KMS-11 (cell line): ENCODE data around the gene BID.
A peak's percentile ranks its signal among the peaks of the same experiment; 100 is the strongest.

Experiments
- H2AFZ ChIP-seq: fragments of 200-600 bp; sonication (generic); 2 replicates; pipeline ENCODE4 v1.6.1; 2016; ENCODE audit warnings: antibody characterized with exemption, mixed run types, low read depth
- H3K27ac ChIP-seq: fragments of 200-600 bp; sonication (generic); 2 replicates; pipeline ENCODE4 v1.6.1; 2016; ENCODE audit warnings: mild to moderate bottlenecking, mixed run types
- H3K27me3 ChIP-seq: fragments of 200-600 bp; sonication (generic); 2 replicates; pipeline ENCODE4 v1.6.1; 2017; ENCODE audit warnings: mild to moderate bottlenecking, low read depth, mixed run types, moderate library complexity; ENCODE audit not compliant: insufficient read depth
- H3K36me3 ChIP-seq: fragments of 200-600 bp; sonication (generic); 2 replicates; pipeline ENCODE4 v1.6.1; 2017; ENCODE audit warnings: mild to moderate bottlenecking, mixed run types; ENCODE audit not compliant: insufficient read depth
- H3K4me1 ChIP-seq: fragments of 200-600 bp; sonication (generic); 2 replicates; pipeline ENCODE4 v1.6.1; 2016; ENCODE audit warnings: mild to moderate bottlenecking, low read depth, mixed run types; ENCODE audit not compliant: poor library complexity, severe bottlenecking
- H3K4me2 ChIP-seq: fragments of 200-600 bp; sonication (generic); 2 replicates; pipeline ENCODE4 v1.7.0; 2016; ENCODE audit warnings: mild to moderate bottlenecking, mixed run types
- H3K4me3 ChIP-seq: fragments of 200-600 bp; sonication (generic); IDR thresholded peaks from 2 replicates; pipeline ENCODE4 v1.6.1; 2017; ENCODE audit warnings: low read depth, low read length, mixed read lengths; ENCODE audit not compliant: insufficient read depth
- H3K79me2 ChIP-seq: fragments of 200-600 bp; sonication (generic); 2 replicates; pipeline ENCODE4 v1.6.1; 2016; ENCODE audit warnings: low read depth, mixed run types; ENCODE audit not compliant: insufficient read depth
- H3K9ac ChIP-seq: fragments of 200-600 bp; sonication (generic); 2 replicates; pipeline ENCODE4 v1.6.1; 2016; ENCODE audit warnings: mild to moderate bottlenecking, mixed run types
- H4K20me1 ChIP-seq: fragments of 200-600 bp; sonication (generic); 2 replicates; pipeline ENCODE4 v1.6.1; 2016; ENCODE audit warnings: mild to moderate bottlenecking, mixed run types; ENCODE audit not compliant: insufficient read depth
- TF ChIP-seq, protein P1 (sequence below): fragments of 200-600 bp; sonication (generic); conservative IDR thresholded peaks from 2 replicates; pipeline ENCODE4 v1.6.1; 2017; ENCODE audit warnings: low read depth, mild to moderate bottlenecking, antibody characterized with exemption, low read length, moderate library complexity, mixed read lengths

BID gene

DNA sequence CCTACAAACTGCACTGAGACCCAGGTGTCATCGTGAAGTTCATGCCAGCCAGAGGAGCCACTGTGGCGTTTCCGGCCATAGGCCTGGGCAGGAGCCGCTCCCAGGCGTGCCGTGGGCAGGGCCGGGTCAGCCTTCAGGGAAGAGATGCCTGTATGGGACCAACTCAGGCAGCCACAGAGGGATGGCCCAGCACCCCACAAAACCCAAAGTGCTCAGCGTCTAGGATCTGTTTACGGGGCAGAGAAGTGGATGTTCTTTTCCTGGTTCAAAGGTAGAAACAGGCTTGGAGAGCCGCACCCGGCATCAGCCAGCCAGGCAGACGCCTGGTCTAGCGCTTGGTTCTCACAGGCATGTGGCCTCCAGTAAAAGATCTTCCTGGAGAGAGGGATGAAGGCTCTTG, 8.4 kb upstream of the BID start:
- Histone ChIP-seq H3K79me2 (peaks cover 15% of the 10 kb centered on the region), H3K4me1 (peaks cover 58% of the 10 kb centered on the region)
- TF ChIP-seq, protein P1, sequence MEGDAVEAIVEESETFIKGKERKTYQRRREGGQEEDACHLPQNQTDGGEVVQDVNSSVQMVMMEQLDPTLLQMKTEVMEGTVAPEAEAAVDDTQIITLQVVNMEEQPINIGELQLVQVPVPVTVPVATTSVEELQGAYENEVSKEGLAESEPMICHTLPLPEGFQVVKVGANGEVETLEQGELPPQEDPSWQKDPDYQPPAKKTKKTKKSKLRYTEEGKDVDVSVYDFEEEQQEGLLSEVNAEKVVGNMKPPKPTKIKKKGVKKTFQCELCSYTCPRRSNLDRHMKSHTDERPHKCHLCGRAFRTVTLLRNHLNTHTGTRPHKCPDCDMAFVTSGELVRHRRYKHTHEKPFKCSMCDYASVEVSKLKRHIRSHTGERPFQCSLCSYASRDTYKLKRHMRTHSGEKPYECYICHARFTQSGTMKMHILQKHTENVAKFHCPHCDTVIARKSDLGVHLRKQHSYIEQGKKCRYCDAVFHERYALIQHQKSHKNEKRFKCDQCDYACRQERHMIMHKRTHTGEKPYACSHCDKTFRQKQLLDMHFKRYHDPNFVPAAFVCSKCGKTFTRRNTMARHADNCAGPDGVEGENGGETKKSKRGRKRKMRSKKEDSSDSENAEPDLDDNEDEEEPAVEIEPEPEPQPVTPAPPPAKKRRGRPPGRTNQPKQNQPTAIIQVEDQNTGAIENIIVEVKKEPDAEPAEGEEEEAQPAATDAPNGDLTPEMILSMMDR, result no peak

GRCh38 chr22:17782158-17782557, 7.9 kb upstream of the BID start:
- Histone ChIP-seq H2AFZ (no peak overlapping the region), H3K79me2 (peaks cover 16% of the 10 kb centered on the region), H3K27me3 (no peaks in the 10 kb centered on the region), H3K27ac (peak overlapping the region; percentile 90), H3K9ac (peak overlapping the region; percentile 61; the same call in 1 of the 2 replicates), H3K4me2 (peak overlapping the region; percentile 69), H3K36me3 (no peaks in the 10 kb centered on the region), H4K20me1 (no peaks in the 10 kb centered on the region), H3K4me3 (no peak overlapping the region), H3K4me1 (peaks cover 58% of the 10 kb centered on the region)
- TF ChIP-seq, protein P1, result no peak

More for the DNA sequence above, 8.4 kb upstream of the BID start:
- Histone ChIP-seq H3K36me3 (no peaks in the 10 kb centered on the region), H2AFZ (no peak overlapping the region), H3K4me2 (no peak overlapping the region), H3K4me3 (no peak overlapping the region), H3K27ac (peak overlapping the region; percentile 90; the same call in 1 of the 2 replicates), H4K20me1 (no peaks in the 10 kb centered on the region), H3K9ac (no peak overlapping the region), H3K27me3 (no peaks in the 10 kb centered on the region)

DNA sequence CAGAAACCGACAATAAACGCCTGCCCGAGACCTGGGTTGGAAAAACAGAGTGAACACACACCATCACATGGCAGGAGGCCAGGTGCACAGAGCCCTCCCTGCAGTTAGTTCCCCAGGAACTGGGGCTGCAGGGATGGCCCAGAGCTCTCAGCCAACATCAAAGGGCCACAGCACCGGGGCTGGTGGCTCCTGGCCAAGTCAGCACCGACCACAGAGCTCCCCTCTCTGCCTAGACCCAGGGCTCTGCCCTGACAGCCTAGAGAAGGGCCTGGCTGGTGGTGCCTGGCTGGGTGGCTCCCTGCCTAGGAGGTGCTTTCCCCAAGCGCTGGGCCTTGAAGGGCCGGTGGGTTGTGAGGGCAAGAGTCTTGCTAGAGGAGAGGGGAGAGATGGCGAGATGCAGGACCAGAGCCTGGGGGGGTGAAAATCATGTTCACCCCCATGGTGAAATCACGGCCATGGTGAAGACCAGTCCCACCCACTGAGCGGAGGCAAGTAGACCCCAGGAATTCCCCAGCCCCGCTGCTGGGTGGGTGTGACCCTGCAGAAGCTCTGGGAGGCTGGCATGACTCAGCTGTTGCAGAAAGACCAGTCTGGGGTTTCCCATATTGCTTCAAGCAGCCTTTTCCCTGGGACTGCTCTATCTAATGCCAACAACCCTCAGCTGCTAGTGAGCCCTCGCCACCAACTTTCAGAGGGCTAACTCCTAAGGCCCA, 7.2 kb upstream of the BID start:
- H3K27ac ChIP-seq, result peak overlapping the region; percentile 90
- peak overlapping the region; percentile 34; the same call in 1 of the 2 replicates for H2AFZ ChIP-seq
- peaks cover 57% of the 10 kb centered on the region for H3K4me1 ChIP-seq
- H3K36me3 ChIP-seq, result no peaks in the 10 kb centered on the region
- peaks cover 18% of the 10 kb centered on the region for H3K79me2 ChIP-seq
- peak overlapping the region; percentile 61 for H3K9ac ChIP-seq
- peak overlapping the region; percentile 69 for H3K4me2 ChIP-seq
- H4K20me1 ChIP-seq, result no peaks in the 10 kb centered on the region
- no peaks in the 10 kb centered on the region for H3K27me3 ChIP-seq
- TF ChIP-seq, protein P1, result no peak
- H3K4me3 ChIP-seq, result no peak overlapping the region

- Histone ChIP-seq H4K20me1 (no peaks in the 10 kb centered on the region), H3K9ac (peak overlapping the region; percentile 61; the same call in 1 of the 2 replicates), H3K4me1 (peaks cover 59% of the 10 kb centered on the region), H3K79me2 (peaks cover 23% of the 10 kb centered on the region), H3K4me2 (peak overlapping the region; percentile 69; the same call in 1 of the 2 replicates), H3K27ac (peak overlapping the region; percentile 90), H3K27me3 (no peaks in the 10 kb centered on the region), H2AFZ (peak overlapping the region; percentile 34; the same call in 1 of the 2 replicates), H3K36me3 (no peaks in the 10 kb centered on the region), H3K4me3 (no peak overlapping the region)
- TF ChIP-seq, protein P1, result no peak
Measured at GRCh38 chr22:17780741-17781318, 6.6 kb upstream of the BID start.
